H1 (cell line): ENCODE data around the gene CIZ1. TPM values are rescaled to one million over a fixed set of nuclear protein-coding genes. Genes with fewer than 3 reads are reported as not detected.

Experiments
- ATF3 ChIP-seq: IDR thresholded peaks from 2 replicates; pipeline ENCODE4 v1.6.1; 2011; ENCODE audit warnings: low read depth, mild to moderate bottlenecking, low read length; ENCODE audit not compliant: insufficient read depth
- BCL11A ChIP-seq, 2 experiments: IDR thresholded peaks; one replicate each; pipeline ENCODE4 v1.6.1; 2011; ENCODE audit warnings: low read depth in 2 of 2, low read length in 2 of 2, mild to moderate bottlenecking in 2 of 2
- EZH2 ChIP-seq: fragments of 200-600 bp; sonication (generic); IDR thresholded peaks from 2 replicates; pipeline ENCODE4 v1.7.1; 2012; ENCODE audit warnings: low read depth, mild to moderate bottlenecking, moderate library complexity, low read length, inconsistent platforms; ENCODE audit not compliant: severe bottlenecking
- HDAC6 ChIP-seq: IDR thresholded peaks from one replicate; pipeline ENCODE4 v1.7.1; 2012; ENCODE audit warnings: low read depth, mild to moderate bottlenecking, inconsistent platforms, low read length, moderate library complexity
- KDM4A ChIP-seq: IDR thresholded peaks from one replicate; pipeline ENCODE4 v1.7.1; 2012; ENCODE audit warnings: low read depth, mild to moderate bottlenecking, moderate library complexity, low read length, inconsistent platforms; ENCODE audit not compliant: severe bottlenecking
- KDM5A ChIP-seq: fragments of 200-600 bp; IDR thresholded peaks from 2 replicates; pipeline ENCODE4 v1.7.1; 2012; ENCODE audit warnings: mild to moderate bottlenecking, low read length, inconsistent platforms, mixed read lengths
- RNF2 ChIP-seq: fragments of 200-900, 300-1000 bp; sonication (generic); IDR thresholded peaks from 2 replicates; pipeline ENCODE4 v1.7.1; 2016; ENCODE audit warnings: borderline replicate concordance, low read depth, mild to moderate bottlenecking, antibody characterized with exemption, low read length; ENCODE audit not compliant: poor library complexity, severe bottlenecking; ENCODE audit errors: missing control alignments
- SIRT6 ChIP-seq: IDR thresholded peaks from one replicate; pipeline ENCODE4 v1.7.1; 2012; ENCODE audit warnings: low read length, inconsistent platforms
- SIX5 ChIP-seq: IDR thresholded peaks from 2 replicates; pipeline ENCODE4 v1.6.1; 2011; ENCODE audit warnings: mild to moderate bottlenecking, low read depth, low read length
- polyA plus RNA-seq, 7 experiments: library from polyadenylated mRNA; depleted of rRNA in 3 of 7; stranded (reverse) in 5 of 7; unstranded in 2 of 7; fragments of >200 nt in 5 of 7; fragments of 200-250 nt in 2 of 7; gene quantifications; 1 replicate in 5 of 7; 2 replicates in 1 of 7; 4 replicates in 1 of 7; pipeline versions ENCODE4 v1.2.1 to v1.2.3, GENCODE V29; 2011 to 2013; ENCODE audit warnings: missing spikeins in 2 of 7, mixed read lengths in 2 of 7
- total RNA-seq: library from RNA; stranded (reverse); fragmentation: NEBNext Ultra II Directional; extraction: Animal tissue kit (Norgen Biotek cat#: 25700); gene quantifications from 2 replicates; pipeline ENCODE4 v1.2.1, GENCODE V29; 2021

Gene CIZ1
- total and polyA plus RNA-seq, 2 of the 8 experiments (the other 6 are each of a cell fraction or from before 2014, with no cell fraction given): 66.0 to 107 TPM

GRCh38 chr9:128222026-128222425, 30.7 kb upstream of the CIZ1 start (continued):
- TF ChIP-seq SIRT6: no peak
- TF ChIP-seq HDAC6: no peak
- TF ChIP-seq BCL11A (IDR thresholded peaks at IDR 0.05; ENCODE audit: low read depth in 2 of 2, low read length in 2 of 2): no peak
- TF ChIP-seq KDM5A: no peak
- no peak for TF ChIP-seq EZH2
- TF ChIP-seq RNF2: no peak
- no peak for TF ChIP-seq ATF3
- no peak for TF ChIP-seq KDM4A
- TF ChIP-seq SIX5: no peak
- TF ChIP-seq, all 59 proteins: peak for 0
